ENCODE data around the gene CLECL1.
"Not testable (repeated sequence)": the region's sequence is repeated elsewhere in the genome, so short reads cannot be mapped to it uniquely, and the experiment has no call there.

Gene CLECL1

DNA sequence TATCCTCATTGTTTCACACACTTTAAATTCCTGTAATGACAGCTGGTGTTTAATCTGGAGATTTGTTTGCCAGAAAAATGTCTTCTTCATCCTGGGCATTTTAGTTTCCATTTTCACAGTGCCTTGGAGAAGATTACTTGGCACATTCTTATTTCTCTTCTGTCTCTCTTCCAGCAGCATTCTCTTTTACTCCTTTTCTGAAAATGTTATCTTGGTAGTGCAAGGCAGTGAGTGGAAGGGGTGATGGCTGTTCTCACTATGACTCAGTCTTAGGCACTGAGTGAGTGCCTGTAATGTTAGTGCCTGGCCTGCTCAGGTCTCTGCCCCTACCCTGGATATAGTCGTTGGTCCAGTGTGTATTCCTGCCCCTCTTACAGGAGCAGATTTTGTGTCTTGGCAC, 13.1 kb downstream of the CLECL1 start:
- no peak for DNase-seq (ENCODE audit: low read depth)

- no peak for DNase-seq (ENCODE audit: low read depth)
Observed at GRCh38 chr12:9718968-9719367, 13.9 kb downstream of the CLECL1 start.

- DNase-seq (ENCODE audit: low read depth), result no peak
Observed at GRCh38 chr12:9717070-9717925, 15.6 kb downstream of the CLECL1 start.

DNA sequence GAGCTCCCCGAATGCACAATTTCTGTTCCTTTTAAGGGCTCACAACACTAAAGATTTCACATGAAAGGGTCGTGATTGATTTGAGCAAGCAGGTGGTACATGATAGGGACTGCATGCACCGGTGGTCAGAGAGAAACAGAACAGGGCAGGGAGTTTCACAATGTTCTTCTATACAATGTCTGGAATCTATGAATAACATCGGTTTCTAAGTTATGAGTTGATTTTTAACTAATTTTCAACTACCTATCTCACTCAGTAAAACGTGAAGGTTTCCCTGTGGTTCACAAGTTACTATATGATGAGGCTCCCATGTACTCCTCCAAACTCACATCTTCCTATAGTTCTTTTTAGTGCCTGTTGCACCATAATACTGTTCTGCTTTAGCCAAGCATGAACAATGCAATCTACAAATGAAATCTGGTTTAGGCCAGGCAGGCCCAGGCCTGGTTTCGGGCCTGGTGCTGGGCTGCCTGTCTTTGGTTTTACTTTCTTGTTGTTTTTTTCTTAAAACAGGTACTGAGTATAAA, 19.8 kb downstream of the CLECL1 start:
- DNase-seq (ENCODE audit: low read depth), result not testable (repeated sequence)

- DNase-seq (ENCODE audit: low read depth), result no peak
Observed at GRCh38 chr12:9711664-9712063, 21.2 kb downstream of the CLECL1 start.

GRCh38 chr12:9710584-9711375, 22.1 kb downstream of the CLECL1 start:
- DNase-seq (ENCODE audit: low read depth), result no peak

- no peak for DNase-seq (ENCODE audit: low read depth)
Observed at GRCh38 chr12:9708853-9709252, 24.0 kb downstream of the CLECL1 start.

DNA sequence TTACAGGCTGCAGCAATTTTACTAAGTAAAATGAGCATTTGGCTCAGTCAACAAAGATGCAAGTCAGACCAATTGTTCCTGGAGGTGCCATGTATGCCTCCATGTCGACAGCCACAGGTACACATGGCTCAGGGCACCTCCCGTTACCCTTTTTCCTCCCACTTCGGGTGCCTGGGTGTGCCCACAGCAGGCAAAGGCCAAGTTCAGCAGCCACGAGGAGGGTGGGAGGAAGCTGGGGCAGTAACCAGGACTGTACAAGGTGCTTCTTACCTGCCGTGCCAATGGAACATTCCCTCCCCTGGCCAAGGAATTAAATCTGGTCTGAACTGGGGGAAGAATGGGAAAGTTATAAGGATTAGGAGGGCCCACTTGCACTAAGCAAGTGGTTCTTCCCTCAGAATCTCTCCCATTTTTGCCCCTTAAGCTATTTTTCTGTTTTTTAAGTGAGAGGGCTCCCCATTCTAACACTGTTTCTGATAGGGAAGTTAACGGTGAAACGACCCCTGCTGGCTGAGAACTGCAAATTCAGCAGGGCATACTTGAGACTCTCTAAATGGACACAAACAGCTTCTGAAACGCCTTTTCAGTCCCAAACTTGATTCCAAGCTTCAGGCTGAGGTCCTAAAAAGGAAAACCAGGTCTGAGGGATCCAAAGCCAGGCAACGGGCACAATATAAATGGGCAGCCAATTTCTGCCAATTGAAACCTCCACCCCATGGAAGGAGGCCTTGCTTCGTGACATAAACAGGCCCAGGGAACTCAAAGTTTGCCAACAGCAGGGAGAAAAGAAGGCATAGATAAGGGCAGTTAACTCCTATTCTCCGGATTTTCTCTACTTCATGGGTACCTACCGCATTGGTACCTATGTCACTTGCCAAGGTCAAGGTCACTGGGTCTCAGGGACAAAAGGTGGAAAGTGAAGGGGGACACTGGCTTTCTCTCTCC, 24.8 kb downstream of the CLECL1 start:
- peak; percentile 41 for DNase-seq (ENCODE audit: low read depth)

- DNase-seq (ENCODE audit: low read depth), result no peak
Observed at GRCh38 chr12:9707356-9707755, 25.5 kb downstream of the CLECL1 start.

- DNase-seq (ENCODE audit: low read depth), result no peak
Observed at GRCh38 chr12:9706086-9706685, 26.7 kb downstream of the CLECL1 start.

DNA sequence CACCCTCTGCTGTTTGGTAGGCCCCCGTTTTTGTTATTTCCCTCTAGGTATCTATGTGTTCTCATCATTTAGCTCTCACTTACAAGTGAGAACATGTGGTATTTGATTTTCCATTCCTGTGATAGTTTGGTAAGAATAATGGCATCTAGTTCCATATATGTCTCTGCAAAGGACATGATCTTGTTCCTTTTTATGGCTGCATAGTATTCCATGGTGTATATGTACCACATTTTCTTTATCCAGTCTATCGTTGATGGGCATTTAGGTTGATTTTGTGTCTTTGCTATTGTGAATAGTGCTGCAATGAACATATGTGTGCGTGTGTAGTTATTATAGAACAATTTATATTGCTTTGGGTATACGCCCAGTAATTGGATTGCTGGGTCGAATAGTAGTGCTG, 28.3 kb downstream of the CLECL1 start:
- DNase-seq (ENCODE audit: low read depth), result not testable (repeated sequence)

GRCh38 chr12:9702255-9702654, 30.6 kb downstream of the CLECL1 start:
- DNase-seq (ENCODE audit: low read depth), result no peak

- no peak for DNase-seq (ENCODE audit: low read depth)
Observed at GRCh38 chr12:9701380-9702154, 31.3 kb downstream of the CLECL1 start.

DNA sequence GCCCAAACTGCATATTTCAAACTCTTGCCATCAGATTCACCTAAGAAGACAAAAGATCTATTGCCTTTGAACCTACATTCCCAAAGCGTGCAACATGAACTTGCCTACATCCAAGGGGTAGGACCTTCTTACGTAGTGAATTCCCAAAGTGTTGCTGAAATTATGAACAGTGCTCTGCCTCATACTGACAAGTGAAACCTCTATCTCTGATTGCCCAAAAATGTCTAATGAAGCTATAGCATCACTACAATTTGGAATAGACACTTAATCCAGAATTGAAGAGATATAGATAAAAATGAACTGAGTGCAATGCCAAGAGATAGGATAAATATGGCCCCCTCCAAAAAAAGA, 32.3 kb downstream of the CLECL1 start:
- no peak for DNase-seq (ENCODE audit: low read depth)

DNA sequence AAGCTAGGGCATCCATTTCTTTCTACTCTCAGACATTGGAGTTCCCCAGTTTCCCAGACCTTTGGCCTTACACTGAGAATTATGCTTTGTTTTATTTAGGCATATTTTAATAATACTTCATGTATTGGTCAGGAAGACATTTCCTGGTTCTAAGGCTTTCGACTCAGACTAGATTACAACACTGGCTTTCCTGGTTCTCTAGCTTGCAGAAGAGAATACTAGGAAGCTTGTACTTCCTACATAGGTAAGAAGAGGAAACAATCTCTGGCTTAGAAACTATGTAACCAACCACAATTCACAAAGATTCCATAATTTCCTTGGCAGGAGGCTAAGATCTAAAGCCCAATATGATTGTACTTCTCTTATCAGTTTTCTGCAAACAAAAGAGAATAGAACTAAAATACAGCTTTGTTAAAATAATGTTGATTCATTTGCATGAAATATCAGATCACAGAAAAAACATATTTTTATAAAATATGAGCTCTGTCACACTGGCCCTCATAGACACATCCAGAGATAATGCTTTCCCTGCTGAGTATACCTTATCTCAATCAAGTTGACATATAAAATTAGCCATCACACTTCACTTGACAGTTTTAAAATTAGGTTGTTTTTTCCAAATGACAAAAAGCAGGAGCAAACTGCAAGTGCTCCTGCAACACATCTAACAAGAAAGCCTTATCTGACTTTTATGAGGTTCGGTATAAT, 32.8 kb downstream of the CLECL1 start:
- DNase-seq (ENCODE audit: low read depth), result no peak

DNA sequence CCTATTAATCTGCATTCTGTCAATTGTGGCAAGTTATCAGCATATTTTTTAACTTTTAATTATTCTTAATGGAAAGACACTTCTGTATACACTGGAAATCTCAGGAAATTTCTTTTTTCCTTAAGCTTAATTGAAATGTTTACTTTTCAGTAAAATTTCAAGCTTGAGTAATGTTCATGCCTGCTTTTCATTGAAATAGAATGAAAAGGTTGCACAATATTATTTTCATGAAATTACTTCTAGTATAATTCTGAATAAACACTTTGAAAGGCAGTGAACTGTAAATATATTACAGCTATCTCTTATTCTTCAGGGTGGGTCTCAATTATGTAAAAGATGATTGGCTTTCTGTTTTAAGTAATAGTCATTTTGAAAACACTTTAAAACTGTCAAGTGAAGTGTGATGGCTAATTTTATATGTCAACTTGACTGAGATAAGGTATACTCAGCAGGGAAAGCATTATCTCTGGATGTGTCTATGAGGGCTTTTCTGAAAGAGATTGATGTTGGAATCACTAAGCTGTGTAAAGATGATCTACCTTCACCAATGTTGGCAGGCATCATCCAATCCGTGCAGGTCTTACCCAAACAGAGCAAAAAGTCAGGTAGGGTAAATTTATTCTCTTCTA, 33.5 kb downstream of the CLECL1 start:
- no peak for DNase-seq (ENCODE audit: low read depth)

DNA sequence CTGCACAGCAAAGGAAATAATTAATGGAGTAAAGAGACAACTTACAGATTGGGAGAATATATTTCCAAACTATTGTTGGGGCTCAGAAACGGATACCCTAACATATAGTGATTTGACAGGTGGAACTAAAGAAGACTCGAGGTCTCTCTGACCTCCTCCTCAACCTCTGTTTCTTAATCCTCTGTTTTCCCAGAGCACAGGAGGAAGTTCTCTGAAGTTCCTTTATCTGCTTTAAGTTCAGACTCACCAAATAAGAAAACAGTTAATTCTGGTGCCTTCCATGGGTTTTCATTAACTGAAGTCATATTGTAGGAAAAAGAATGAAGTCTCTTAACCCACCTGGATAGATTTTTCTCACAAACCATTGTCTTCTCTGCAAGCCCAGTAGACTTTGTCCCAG, 34.2 kb downstream of the CLECL1 start:
- no peak for DNase-seq (ENCODE audit: low read depth)

DNA sequence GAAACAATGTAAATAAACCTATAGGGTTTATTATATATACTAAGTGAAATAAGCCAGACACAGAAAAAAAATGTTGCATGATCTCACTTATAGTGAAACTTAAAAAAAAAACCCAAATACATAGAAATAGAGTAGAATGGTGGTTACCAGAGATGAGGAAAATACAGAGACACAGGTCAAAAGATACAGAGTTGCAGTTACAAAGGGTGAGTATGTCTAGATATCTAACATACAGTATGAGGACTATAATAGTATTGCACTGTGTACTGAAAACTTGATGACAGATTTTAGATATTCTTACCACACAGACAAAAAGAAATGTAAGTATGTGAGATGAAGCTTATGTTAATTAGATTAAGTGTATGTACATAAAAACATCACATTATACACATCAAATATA, 35.3 kb downstream of the CLECL1 start:
- no peak for DNase-seq (ENCODE audit: low read depth)

DNA sequence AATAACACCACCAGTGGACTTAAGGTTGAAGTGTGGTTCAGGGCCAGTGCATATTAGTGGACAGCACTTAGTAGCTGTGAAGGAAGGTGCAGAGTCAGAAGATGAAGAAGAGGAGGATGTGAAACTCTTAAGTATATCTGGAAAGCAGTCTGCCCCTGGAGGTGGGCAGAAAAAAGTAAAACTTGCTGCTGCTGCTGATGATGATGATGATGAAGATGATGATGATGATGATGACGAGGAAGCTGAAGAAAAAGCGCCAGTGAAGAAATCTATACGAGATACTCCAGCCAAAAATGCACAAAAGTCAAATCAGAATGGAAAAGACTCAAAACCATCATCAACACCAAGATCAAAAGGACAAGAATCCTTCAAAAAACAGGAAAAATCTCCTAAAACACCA, 37.2 kb downstream of the CLECL1 start:
- not testable (repeated sequence) for DNase-seq (ENCODE audit: low read depth)

- not testable (repeated sequence) for DNase-seq (ENCODE audit: low read depth)
Observed at GRCh38 chr12:9695150-9695549, 37.7 kb downstream of the CLECL1 start.
